Forelimb muscle (tissue), 1 donor: ENCODE measurements around the gene ASB2. TPM values are rescaled to one million over a fixed set of nuclear protein-coding genes. Genes with fewer than 3 reads are reported as not detected.

Experiments used
- DNase-seq: peaks from one replicate; pipeline ENCODE4 v3.0.0-alpha.2; 2013; ENCODE audit warnings: low read depth
- polyA plus RNA-seq: library from polyadenylated mRNA; unstranded; fragments of 120-200 nt; gene quantifications from one replicate; pipeline ENCODE4 v1.2.1, GENCODE V29; 2013; ENCODE audit not compliant: insufficient read length

ASB2 gene
- polyA plus RNA-seq, 1 donor, result 38.2 TPM

DNA sequence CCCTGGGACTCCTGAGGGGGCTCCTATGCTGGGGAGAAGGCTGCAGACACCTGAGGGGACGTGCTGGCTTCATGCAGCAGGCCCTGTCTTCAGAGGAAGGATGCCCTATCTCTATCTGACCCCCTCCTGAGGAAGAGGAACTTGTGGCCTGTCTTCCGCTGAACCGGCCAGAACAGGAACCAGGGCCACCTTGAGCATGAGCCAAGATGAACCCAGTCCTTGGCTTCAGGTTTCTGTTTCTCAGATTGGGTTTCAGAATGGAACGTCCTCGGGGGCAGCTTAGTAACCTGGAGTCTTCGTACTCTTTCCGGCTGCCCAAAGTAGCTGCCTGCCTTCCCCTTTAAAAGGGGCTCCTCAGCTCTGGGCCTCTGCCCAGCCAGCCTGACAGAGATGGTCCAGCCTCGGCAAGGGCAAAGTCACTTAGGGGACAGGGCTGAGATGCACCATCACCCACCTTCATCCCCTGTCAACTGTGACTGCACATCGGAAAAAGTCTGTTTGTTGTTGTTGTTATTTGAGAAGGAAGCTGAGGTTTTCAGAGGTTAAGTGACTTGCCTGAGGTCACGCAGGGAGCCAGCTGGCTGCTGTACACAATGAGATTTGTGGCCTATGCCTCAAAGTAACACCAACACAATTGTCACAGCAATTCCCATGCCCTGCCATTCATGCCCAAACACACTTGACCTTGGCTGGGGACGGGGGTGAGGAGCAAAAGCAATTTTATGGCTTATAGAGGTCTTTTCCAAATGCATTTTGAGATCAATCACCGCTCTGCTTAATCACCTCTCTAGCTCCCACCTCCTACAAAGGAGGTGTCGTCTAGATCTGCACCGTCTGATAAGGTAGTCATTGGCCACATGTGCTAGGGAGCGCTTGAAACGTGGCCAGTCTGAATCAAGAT is 13.4 kb downstream of the ASB2 start:
- DNase-seq, result no peak

DNA sequence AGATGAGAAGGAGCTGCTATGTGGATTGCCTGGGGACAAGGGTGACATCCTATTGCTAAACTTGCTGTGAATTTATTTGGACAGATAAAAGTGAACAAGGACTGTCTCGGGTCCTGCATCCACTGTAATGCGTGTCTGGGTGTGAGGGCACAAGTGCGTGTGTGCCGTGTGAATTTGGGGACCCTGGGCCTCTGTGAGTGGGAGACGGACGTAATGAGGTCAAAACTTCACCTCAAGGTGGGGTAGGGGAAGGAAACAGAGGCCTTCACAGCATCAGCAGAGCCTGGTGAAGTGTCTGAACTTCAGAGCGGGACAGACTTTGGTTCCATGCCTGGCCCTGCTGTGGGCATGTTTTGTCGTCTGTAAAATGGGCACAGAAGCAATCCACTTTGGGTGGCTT is 14.8 kb downstream of the ASB2 start:
- DNase-seq, result no peak

DNA sequence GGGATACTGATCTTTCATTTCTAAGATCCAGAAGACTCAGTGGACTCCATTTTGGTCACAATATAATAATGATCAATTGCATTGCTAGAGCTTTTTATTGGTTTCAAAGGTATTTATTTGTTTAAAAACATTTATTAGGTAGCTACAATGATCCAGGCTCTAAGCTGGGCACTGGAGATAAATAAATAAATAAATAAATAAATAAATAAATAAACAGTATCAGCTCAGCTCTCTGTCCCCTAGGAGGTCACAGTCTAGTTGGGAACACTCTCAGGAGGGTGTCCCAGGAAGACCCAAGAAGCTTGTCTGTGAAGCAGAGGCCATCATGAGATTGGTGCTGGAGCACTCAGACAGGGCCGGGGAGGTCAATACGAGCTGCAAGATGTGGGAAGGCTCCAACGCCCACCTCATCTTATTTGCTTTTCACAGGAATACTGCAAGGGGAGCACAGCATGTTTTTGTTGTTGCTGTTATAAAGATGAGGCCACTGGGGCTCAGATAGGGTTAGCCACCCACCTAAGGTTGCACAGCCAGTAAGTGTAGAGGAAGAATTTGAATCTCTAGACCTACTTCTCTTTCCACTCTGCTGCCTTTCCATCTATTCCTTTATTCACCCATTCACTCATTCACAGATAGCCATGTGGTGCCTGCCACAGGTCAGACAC is 15.5 kb downstream of the ASB2 start:
- no peak for DNase-seq

DNA sequence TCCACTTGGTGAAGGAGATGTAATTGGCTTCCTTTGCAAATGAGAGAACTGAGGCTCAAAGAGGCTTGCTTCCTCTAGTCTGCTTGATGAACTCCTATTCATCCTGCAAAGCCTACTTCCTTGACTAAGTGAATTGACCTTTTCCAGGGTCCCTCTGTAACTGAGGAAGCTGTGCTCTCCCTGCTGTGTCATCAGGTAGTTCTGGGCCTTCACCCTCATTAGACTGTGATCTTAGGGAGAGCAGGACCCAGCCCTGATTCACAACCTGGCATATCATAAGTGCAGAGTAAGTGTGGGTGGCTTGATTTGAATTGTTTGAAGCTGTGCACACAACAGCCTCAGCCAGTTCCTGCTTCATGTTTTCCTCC is 16.3 kb downstream of the ASB2 start:
- no peak for DNase-seq

DNA sequence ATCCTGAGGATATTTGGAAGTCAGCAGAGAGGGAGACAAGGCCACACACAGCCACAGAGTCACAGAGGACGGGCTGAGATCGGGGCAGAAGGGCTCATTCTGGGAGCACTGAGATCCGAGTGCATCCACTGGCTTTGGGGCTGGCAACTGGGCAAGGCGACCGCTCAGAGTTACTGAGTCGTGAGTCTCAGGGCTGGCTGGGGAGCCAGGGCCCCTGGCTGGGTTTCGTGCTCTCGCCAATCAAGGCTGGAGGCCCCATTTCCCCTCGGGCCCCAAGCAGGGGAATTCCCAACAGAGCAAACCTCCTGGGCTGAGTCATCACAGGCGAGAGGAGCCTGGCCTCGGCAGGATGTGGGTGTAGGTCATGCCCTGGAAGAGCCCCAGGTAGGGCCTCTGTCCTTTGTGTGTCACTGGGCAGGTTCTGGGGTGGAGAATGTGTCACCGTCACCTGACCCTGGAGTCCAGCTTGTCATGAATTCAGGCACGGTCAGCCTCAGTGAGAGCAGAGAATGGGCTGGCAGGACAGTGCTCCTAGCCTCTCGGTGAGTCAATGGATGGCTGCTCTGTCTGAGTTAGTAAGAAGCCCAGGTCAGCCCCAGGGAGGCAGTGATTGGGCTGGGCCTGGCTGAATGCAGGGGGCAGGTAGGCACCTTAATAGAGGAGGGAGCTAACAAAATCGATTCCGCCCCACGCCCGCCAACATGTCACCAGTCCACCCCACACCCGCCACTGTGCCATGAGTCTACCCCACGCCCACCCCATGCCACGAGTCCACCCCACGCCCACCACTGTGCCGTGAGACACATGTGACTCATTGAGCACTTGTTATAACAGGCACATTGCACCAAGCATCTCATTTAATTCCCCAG is 16.9 kb downstream of the ASB2 start:
- DNase-seq, result no peak

DNA sequence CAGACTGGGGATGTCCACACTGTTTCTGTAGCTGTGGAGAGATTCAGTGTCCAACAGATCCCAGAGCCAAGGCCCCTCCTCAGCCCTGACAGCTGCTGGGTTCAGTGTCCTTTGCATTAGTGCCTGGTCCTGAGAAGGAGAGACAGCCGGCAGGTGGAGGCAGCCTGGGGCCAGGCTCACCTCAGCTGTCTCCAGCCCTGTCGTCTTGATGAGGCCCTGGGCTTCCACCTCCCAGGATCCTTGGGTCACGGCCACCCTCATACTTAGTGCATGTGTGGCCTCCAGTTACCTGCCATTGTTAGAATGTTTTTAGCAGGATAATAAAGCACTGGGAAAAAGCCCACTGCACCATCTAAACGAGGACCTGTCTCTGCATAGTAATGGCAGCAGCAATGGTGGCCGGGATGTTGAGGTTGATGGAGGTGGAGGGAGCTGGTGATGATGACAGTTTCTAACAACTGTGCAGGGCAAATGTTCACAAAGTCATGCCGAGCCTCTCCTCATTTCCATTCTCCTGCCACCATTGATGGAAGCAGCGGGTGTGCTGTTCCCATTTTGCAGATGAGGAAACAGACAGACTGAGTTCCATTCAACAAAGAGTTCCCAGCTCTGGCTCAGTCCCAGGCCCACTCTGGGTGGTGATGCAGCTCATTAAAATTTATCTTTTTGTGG is 17.7 kb downstream of the ASB2 start:
- DNase-seq, result no peak

DNA sequence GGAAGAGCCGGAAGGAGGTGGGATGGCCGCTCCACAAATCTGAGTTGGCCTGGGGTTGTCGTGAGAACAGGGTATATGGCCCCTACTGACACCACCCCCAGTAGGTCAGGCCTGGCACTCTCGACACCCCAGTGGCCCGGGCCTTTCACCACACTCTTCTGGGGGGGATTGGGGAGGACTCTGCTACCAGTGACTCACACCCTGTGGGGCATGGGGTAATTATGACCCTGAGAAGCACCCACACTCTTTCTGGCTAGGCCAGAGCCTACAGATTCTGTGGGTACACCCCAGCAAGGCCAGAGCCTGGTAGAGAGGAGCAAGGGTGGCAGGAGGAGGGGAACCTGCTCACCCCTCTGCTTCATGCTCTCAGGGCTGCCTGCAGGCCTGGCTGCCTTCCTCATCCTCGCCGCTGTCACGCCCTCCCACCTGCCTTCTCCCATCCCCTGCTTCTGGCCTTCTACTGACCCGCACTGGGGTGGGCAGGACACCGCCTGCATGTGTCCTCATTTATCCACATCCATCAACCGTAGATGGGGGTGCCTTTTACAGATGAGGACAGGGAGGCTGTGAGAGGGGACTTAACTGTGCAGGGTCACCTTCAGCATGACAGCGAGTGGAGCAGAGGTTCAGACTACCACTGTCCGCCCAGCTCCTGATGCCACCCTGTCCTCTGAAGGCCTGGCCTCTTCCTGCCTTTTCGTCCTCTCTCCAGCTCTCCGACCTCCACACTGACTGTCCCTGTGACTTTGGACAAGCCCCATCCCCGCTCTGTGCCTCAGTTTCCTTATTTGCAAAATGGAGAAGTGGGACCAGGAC is 18.4 kb downstream of the ASB2 start:
- DNase-seq, result no peak

DNA sequence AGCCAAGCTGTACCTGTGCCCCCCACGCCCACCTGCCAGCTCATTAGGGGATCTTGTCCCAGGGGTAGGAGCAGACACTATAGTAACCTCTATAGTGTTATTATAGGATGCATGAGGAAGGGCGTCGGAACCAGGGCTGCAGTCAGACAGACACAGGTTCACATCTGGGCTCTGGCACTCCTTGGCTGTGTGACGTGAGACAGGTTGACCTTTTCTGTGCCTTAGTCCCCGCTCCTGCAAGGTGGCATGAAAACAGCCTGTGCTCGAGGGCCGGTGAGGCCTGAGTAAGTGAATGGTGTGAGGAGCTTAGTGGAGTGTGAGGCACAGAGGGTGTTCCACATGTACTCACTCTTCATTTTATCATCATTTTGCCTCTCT is 19.0 kb downstream of the ASB2 start:
- no peak for DNase-seq

DNA sequence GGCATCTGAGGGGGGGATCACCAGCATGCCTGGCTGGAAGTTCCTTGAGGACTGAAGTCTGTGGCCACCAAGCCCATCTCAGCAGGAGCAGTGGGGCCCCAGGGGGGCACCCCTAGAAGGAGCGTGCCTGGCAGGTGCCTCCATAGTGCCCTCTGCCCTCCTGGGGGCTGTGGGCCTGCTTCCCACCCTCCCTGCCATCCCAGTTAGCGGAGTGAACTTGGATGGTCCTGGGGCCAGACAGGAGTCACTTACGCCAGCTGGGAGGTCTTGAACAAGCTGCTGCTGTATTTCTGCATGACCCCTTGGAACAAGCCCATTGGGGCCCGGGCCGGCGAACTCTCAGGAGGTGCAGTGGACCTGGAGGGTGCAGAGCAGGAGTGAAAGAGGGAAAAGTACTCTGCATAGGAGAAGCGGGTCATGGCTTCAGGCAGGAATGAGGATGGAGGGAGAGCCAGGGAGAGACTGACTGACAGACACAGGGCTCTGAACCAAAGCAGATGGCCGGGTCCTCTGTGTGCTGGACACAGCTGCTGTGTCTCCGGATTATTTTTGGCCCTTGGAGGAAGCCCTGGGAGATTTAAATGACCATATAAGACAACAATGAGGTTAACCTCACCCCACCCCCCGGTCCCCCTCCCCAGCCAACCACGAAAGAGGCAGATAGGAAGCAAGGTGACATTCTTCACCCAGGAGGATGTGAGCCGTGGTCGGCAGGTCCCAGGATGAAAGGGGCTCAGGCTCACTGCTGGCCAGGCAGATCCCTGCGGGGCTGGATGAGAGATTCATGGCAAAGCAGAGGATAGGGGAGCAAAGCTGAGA is 19.6 kb downstream of the ASB2 start:
- no peak for DNase-seq

DNA sequence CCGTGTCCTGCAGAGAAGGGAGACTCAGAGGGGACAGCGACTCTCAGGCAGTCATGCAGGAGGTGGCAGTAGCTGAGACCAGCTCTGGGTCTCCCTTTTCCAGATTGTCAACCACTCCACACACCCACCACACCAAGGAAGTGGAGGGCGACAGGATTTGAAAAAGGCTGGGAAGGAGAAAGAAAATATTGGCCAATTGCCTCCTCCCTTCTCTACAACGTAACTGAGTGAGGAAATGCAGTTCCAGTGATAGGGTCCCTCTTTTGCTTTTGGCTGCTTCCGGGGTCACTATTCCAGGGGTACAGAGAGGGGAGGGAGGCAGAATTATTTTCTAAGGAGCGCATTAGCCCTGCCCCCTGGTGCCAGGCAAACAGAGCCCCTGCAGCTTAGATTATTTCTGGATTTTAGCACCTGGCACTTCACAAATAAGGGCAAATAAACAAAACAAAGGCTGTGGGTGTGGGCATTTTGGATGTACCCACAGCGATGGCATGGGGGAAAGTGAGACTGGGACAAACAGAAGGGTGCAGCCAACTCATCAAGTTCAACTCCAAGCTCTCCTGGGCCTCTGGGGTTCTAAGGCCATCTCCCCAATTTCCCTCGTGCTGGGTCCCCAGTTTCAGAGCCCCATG is 20.4 kb downstream of the ASB2 start:
- no peak for DNase-seq

DNA sequence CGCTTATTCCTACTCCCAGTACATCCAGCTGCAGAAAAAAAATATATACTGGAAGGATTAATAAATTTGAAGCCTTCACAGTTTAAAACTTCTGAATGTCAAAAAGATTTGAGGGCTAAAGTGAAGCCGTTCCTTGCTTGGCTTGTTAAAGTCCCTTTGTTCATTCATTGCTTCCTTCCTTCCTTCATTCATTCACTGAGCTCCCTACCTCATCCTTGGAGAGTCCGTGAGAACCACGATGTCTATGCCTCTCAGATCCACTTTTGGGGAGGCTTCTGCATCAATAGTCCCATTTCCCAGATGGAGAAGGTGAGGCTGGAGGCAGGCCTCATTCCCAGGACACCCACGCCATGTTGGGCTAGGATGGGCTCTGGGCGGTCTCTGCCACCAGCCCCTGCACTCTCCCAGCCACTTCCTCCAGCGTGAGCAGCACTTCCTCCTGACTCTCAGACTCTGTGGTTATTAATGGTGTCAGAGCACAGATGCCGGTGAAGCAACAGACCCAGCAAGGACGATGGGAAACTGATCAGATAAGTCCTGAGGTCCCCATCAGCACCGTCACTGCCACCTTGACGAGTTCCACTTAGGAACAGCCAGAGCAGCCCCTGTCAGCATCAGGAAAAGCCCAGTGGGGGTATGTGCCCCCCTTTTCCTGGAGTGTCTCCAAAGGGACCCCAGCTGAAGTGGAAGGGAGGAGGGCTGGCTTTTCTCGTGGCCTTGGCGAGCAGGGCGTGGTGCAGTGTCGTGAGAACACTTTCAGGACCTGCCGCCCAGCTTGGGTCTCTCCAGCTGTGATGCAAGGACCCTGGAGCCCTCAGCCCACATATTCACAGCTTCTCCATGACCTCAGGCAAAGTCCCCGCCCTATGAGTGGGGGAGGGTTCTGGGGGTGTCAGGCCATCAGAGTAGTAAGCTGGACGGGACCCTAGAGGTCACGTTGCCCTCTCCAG is 21.2 kb downstream of the ASB2 start:
- no peak for DNase-seq

DNA sequence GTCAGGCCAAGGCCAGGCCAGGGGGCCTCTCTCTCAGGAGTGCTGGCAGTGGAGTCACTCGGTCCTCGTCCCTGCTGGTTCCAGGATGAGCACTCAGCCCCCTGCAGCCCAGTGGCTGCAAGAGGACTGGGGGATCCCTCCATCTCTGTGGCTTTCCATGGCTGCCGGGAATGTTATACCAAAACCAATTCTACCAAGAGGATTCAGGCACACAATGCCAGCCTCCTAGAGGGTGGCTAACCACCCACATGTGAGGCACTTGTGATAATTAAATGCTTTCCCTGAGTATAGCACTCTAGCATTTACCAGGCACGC is 21.9 kb downstream of the ASB2 start:
- DNase-seq, result no peak

DNA sequence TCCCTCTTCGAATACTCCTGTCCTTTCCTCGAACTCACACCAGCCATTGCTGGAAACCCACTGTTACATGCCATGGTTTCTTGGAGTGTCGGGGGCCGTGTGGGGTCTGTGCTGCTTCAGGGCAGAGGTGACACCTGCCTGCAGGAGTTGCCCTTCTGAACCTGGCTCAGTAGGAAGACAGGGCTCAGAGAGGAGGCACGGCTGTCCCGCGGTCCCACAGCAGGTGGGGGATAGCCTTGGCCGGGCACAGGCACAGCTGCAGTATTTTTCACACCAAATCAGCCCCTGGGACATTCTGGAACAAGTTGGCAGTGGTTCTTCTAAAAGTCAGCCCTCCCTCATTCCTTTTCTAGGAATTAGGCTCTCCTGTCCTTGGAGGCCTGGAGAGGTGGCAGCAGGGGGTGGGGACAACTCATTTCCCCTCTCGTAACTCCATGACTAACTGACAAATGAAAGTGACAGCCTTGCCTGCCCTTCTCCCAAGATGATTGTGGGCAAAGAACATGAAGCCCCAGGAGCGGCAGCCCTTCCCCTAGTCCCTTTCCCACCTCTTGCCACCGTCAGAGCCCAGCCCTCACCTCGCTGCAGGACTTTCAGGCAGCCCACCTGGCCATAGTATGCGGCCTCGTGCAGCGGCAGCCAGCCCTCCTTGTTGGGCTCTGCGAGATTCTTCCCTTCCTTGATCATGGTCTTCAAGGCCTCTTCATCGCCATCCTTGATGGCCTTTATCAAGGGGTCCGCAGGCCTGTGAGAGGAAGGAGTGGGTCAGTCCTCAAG is 22.4 kb downstream of the ASB2 start:
- no peak for DNase-seq

DNA sequence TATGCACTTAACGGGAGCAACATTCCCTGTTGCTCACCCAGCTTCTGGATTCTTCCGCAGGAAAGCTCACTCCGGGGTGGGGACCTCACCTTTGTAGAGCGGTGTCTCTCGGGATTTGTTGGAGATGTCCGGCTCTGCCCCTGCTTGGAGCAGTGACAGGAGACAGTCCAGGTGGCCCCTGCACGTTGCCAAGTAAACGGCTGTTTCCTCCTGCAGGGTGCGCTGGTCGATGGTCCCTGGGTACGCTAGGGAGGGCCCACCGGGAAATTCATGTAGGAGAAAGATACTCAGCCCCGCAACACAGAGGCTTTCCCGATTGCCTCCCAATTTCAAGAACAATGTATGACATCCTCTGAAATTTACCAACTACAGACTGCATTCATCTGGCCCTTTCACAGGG is 23.1 kb downstream of the ASB2 start:
- no peak for DNase-seq

DNA sequence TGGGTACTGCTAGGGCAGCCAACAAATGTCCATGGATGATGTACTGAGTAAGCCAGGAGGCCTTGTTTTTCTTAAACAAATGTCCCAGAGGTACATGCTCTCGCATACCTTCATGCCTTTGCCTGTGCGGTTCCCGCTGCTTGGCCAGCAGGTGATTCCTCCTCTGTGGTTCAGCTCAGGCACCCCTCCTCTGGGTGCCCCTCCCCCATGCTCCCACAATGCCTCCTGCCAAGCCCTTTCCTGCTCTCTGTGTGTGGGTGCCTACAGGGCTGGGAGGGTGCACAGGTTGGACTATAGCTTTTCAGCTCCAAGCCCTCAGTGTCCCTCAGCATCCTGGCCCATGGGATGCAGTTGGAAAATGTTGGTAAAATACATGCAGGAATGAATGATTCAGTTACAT is 23.5 kb downstream of the ASB2 start:
- DNase-seq, result no peak

DNA sequence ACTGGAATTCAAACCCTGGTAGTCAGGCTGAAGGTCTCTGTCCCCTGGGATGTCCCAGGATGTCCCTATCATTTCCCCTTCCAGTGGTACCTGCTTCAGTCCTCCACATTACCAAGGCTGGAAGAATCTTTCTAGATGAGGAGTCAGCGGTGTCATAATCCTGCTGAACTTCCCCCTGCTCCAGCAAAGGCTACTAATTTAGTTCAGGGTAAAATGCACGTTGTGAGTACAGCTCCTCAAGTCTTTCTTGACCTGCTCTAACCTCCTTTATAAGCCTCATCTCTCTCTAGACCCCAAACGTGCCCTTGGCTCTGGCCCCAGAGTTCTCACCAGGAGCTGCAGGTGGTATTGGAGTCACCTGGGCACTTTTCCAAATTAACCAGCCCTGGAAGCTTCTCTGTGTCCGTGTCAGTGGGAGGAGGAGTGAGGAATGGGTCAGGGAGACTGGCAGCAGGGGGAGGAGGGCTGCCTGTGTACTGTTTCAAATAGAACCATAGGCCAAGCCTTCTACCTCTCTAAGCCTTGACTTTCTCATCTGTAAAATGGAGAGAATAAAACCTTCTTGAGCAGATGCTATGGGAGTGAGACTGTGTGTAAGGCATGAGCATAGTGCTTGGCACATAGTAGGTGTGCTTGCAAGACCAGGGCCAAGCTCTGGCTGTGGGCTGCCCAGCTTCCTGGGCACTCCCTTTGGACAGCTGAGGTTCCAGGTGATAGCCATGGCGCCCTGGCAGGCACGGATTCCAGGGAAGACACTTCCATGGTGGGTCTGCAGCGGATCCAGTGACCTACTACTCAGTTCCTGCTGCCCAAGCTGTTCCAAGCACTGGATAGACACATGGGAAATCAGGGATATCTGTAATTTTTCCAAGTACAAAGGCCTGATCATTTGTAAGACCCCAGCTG is 24.5 kb downstream of the ASB2 start:
- DNase-seq, result no peak
